ENCODE data around the gene MITD1.
"Not testable (repeated sequence)": the region's sequence is repeated elsewhere in the genome, so short reads cannot be mapped to it uniquely, and the experiment has no call there.

The MITD1 gene

GRCh38 chr2:99180755-99181623 lies at the start of gene MITD1, which contains the start of gene MRPL30:
MITD1 (minus strand) TSS chr2:99181058; CDS start chr2:99180981, 77 bp downstream.
MRPL30 (plus strand) TSS chr2:99181184; CDS start chr2:99186204, 5,020 bp downstream.
- peak; percentile 94 for DNase-seq

DNA sequence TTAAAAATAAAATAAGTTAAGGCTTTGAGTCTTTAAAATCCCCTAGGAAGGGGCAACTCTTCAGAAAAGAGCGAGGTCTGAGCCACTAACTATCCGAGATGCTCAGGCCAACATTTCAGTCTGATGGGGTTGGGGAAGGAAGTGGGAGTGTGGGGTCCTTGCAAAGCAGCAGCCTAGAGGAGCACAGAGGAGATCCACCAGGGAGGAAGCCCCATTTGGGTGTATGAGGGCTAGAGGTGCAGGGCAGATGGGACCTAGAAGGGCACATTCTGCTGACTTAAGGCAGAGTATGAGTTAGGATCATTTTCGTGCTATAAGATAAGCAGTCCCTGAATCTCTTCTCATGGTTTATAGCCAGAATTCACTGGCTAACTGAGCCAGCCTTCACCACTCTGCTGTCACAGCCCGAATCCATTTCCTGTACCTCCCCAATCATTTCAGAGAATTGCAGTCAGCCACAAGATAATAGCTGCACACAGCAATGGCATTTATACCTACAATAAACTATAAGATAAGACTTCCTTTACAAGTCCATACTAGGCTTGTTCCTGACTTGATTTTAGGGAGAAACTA lies 37.2 kb upstream of the MITD1 start:
- DNase-seq = no peak

- no peak for DNase-seq
Observed at GRCh38 chr2:99216096-99216495, 35.2 kb upstream of the MITD1 start.

GRCh38 chr2:99205491-99205890 lies 24.6 kb upstream of the MITD1 start:
- no peak for DNase-seq

DNA sequence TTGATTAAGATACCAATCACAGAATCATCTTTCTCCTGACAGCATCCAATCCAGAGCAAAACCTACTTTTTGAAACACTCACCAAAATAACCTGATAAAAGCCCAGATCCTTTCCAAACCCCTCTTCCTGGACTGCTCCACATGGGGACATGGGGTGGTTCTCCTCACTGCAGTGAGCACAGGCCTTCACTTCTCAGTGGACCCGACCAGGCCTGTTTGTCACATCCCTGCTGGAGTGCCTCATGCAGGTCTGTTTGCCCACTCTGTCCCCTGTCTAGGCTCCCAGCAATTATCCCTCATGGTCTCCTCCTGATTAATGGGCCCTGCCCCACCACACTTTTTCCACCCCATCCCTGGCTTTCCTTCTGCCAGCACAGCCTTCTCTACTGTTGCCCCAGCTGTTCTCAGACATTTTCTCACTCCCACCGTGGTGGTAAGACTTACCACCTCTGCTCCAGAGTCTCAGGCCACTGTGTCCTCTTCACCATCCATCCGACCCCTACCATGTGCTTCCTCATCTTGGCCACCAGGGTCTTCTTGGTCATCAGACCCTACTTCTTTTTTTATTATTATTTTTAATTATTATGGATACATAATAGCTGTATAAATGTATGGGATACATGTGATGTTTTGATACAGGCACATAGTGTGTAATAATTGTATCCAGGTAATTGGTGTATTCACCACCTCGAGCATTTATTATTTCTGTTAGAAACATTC lies 21.3 kb upstream of the MITD1 start:
- no peak for DNase-seq

- DNase-seq = no peak
Observed at GRCh38 chr2:99200076-99200800, 19.4 kb upstream of the MITD1 start.

DNA sequence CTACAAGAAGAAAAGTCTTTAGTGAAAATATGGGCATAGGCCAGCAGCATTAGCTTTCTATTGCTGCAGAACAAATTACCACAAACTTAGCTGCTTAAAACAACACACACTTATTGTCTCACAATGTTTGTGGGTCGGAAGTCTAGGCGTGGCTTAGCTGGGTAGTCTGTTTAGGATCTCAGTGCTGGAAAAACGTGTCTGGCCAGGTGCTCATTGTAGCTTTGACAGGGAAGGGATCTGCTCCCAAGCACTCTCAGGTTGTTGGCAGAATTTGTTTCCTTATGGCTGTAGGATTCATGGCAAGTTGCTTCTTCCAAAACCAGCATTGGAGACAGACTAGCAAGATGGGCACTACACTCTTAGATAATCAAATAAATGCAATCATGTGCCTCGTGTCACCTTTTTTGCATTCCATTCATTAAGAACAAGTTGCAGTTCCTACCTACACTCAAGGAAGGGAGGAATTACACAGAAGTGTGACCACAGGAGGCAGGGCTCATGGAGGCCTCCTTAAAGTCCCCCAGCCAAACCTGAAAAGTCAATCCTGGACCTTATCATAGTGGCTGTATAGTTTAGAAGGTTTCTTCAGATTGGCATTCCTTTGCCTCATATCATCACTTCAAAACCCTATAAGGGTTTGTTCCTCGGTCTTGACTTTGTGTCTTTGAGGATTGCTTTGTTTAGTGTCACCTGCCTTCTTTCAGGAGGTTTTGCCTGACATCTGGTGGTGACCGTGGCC lies 17.4 kb upstream of the MITD1 start:
- no peak for DNase-seq

GRCh38 chr2:99192364-99192763 lies 11.5 kb upstream of the MITD1 start:
- DNase-seq = not testable (repeated sequence)

DNA sequence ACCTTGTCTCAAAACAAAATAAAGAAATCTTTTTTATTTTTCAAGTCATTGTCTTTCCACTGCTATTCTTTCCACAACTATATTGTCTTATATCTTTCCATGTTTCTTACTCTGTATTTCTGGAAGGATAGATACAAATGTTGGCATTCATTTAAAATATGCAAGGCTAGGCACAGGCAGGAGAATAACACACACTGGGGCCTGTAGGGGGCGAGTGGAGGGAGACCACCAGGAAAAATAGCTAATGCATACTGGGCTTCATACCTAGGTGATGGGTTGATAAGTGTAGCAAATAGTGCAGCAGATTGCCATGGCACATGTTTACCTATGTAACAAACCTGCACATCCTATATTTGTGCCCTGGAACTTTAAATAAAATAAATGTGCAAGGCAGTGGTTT lies 9.7 kb upstream of the MITD1 start:
- no peak for DNase-seq

DNA sequence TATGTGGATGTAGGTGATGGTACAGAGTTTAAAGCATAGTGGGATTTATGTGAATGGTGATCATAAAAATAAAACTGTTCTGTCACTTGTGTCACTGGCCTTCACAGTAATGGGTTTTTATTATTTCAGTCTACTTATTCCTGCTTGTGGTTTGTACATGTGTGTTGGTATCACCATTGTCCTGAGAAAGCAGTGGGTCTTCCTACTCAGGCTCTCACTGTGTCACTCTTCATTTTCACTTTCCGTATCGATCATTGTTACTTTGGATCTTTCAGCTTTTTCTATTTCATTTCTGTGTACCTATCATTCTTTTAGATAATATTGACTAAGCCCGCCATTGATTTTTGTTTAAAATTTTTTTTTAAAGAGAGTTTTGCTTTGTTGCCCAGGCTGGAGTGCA lies 7.5 kb upstream of the MITD1 start:
- no peak for DNase-seq

GRCh38 chr2:99187011-99187410 lies 6.2 kb upstream of the MITD1 start:
- no peak for DNase-seq

DNA sequence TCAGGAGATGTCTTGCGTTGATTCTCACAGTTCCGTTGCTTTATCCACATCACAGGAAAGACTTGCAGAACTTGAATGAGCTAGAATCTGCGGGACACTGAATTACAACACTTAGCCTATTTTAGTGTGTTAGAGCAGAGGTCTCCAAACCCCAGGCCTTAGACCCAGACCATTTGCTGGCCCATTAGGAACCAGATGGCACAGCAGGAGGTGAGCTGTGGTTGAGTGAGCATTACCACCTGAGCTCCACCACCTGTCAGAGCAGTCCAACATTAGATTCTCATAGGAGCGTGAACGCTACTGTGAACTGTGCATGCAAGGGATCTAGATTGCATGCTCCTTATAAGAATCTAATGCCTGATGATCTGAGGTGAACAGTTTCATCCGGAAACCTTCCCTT lies 4.0 kb upstream of the MITD1 start:
- DNase-seq = no peak

DNA sequence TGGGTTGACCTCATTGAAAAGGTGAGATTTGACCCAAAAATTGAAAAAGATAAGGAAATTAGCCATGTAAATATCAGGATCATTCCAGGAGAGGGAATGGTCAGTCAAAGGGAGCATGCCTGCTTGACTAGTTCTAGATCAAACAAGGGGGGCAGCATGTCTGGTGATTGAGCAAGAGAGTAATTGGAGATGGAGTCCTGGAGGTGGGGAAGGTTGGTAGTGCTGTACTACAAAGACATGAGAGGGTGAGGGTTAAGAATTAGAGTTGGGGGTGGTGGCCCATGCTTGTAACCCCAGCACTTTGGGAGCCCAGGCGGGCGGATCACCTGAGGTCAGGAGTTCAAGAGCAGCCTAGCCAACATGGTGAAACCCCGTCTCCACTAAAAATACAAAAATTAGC lies 2.2 kb upstream of the MITD1 start:
- DNase-seq = no peak

DNA sequence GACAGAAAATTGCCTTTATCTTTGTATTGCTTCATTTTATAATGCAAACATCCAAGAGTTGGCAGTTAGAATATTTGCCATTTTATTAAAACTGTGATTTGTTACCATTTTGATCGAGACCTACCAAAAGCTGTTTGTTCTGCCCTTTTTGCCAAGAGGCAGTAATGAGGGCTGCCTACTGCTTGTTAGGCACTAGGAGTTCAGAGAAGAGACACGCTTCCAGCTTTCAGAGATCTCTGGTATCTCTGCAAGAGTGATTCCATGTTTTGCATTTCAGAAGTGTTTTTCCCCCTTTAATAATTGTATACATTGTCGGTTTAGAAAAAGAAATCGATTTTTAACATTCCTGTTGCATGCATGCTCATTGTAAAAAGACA lies 754 bp upstream of the MITD1 start:
- DNase-seq = no peak

GRCh38 chr2:99171377-99172140 lies 9.3 kb downstream of the MITD1 start:
- DNase-seq = no peak

DNA sequence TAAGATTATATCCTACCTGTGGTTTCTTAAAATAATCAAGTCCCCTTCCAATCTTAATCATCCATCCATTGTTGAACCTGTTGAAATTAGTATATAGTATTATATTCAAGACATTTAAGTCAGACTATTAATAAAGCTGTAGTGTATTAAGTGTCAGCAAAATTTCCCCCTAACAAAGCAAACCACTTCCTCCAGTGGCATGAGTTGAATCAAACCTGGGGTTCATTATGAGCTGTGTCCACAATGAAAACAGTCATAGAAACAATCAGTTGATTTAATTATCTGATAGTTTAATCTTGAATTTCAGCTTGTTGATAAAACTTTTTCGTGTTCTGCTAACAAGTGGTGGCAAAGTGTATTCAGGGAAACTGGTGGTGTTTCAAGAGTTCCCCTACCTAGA lies 11.3 kb downstream of the MITD1 start:
- peak; percentile 43 for DNase-seq

DNA sequence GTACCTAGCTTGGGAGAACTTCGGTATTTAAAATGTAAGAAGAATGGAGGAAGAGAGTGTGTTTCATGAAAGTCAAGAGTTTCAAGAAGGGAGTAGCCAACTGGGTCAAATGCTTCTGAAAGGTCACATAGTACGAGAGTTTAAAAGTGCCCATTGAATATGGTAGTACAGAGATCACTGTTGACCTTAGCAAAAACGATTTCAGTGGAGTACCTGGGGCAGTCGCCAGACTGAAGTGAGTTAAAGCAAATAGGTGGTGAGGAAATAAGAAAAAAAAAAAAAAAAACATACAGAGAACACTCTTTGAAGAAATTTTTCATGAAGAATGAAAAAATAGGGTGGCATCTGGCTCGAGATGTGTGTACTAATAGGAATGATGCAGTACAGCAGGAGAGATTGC lies 14.6 kb downstream of the MITD1 start:
- DNase-seq = no peak

DNA sequence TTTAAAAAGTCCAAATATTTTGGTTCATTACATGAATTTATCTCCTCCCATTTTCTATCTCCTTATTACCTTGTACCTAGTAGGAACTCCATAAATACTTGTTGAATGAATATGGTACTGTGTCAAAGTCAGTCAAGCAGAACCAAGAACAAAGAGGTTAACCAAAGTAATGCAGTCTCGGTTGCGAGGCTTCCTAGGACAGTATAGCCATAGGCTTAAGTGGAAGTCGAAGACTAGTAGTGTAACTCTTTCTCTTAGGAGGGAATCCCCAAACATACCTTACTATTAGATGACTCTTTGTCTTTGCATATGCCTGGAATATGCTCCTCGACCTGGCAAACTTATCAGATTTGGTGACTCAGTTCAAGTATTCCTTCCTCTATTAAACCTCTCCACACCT lies 21.3 kb downstream of the MITD1 start:
- DNase-seq = no peak

DNA sequence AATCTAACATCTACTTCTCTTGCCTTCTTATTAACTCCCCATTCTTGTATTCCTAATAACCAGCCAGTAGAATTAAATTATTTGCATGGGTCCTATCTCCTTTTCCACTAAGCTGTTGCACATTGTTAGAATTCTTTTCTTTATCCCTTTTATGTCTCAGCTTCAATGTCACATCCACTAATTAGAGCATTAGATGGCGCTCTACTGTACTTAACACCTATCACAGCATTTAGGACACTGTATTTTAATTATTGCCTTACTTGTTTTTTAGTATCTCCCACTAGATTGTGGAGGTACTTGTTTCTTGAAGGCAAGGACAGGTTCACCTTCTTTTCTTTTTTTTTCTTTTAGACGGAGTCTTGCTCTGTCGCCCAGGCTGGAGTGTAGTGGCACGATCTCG lies 22.3 kb downstream of the MITD1 start:
- DNase-seq = no peak

- DNase-seq = no peak
Observed at GRCh38 chr2:99156891-99157290, 24.0 kb downstream of the MITD1 start.

- peak; percentile 94 for DNase-seq
Observed at GRCh38 chr2:99154643-99155536, 26.0 kb downstream of the MITD1 start, which contains the start of the genes LIPT1 and TSGA10. LIPT1 (plus strand) TSS chr2:99154967; CDS start chr2:99161958, 6,991 bp downstream. TSGA10 (minus strand) TSS chr2:99154942; CDS start chr2:99109439, 45,503 bp downstream.
